K562 (cell line): ENCODE measurements around the gene CHCHD6. TPM values are rescaled to one million over a fixed set of nuclear protein-coding genes. Genes with fewer than 3 reads are reported as not detected.

Experiments used
- ETS1 ChIP-seq: conservative IDR thresholded peaks from 2 replicates; pipeline ENCODE4 v1.6.1; 2011; ENCODE audit warnings: low read depth, mild to moderate bottlenecking, low read length; ENCODE audit not compliant: control insufficient read depth
- HES1 ChIP-seq: fragments of 450-650 bp; IDR thresholded peaks from 2 replicates; pipeline ENCODE4 v1.6.1; 2016; ENCODE audit warnings: low read depth, mild to moderate bottlenecking, moderate library complexity
- IRF1 ChIP-seq: sonication (generic); formaldehyde crosslinking; IDR thresholded peaks from 2 replicates; pipeline ENCODE4 v1.8.0; 2022; ENCODE audit warnings: missing genetic modification reagents, mild to moderate bottlenecking, borderline replicate concordance
- KLF13 ChIP-seq: fragments of 450-650 bp; IDR thresholded peaks from 2 replicates; pipeline ENCODE4 v1.6.1; 2016; ENCODE audit warnings: missing genetic modification characterization, low read depth, mild to moderate bottlenecking, missing compliant biosample characterization, moderate library complexity, borderline replicate concordance
- MCM5 ChIP-seq: fragments of 450-650 bp; IDR thresholded peaks from 2 replicates; pipeline ENCODE4 v1.6.1; 2016; ENCODE audit warnings: low read depth
- NR2C1 ChIP-seq, 2 experiments: fragments of 450-650 bp; IDR thresholded peaks; 2 replicates each; pipeline ENCODE4 v1.6.1; 2017; ENCODE audit warnings: mild to moderate bottlenecking in 2 of 2, antibody characterized with exemption in 1 of 2, inconsistent platforms in 1 of 2, missing compliant biosample characterization in 1 of 2, missing genetic modification characterization in 1 of 2
- PML ChIP-seq: IDR thresholded peaks from 2 replicates; pipeline ENCODE4 v1.6.1; 2012; ENCODE audit warnings: low read length, inconsistent platforms
- POLR3A ChIP-seq: IDR thresholded peaks from 2 replicates; pipeline ENCODE4 v1.6.1; 2011; ENCODE audit warnings: borderline replicate concordance, mild to moderate bottlenecking, moderate library complexity; ENCODE audit not compliant: insufficient read length, insufficient read depth; ENCODE audit errors: extremely low read depth
- PRPF4 ChIP-seq: fragments of 200-400 bp; formaldehyde crosslinking; IDR thresholded peaks from one replicate; pipeline ENCODE4 v1.6.1; 2017; ENCODE audit warnings: low read length, low read depth, mild to moderate bottlenecking; ENCODE audit not compliant: insufficient read depth, poor library complexity, severe bottlenecking
- RREB1 ChIP-seq: fragments of 250-450 bp; sonication (Bioruptor Pico); IDR thresholded peaks from 2 replicates; pipeline ENCODE4 v1.4.0; 2020
- ZBTB33 ChIP-seq: sonication (generic); formaldehyde crosslinking; IDR thresholded peaks from 2 replicates; pipeline ENCODE4 v1.8.1; 2023; ENCODE audit warnings: mild to moderate bottlenecking, missing genetic modification reagents
- ZNF140 ChIP-seq: fragments of 250-450 bp; sonication (Bioruptor Pico); IDR thresholded peaks from 2 replicates; pipeline ENCODE4 v1.8.0; 2021; ENCODE audit warnings: moderate library complexity, mild to moderate bottlenecking, inconsistent platforms
- polyA plus RNA-seq, 8 experiments: library from polyadenylated mRNA; depleted of rRNA in 4 of 8; stranded (reverse) in 5 of 8; unstranded in 3 of 8; fragments of >200 nt; fragmentation: Nextera tagmentation in 2 of 8; fragmentation: Illumina TruSeq in 1 of 8; extraction: Ambion mirVana in 2 of 8; extraction: Trizol in 1 of 8; gene quantifications; 2 replicates each; pipeline versions ENCODE4 v1.2.1 to v1.2.3, GENCODE V29; 2011 to 2014; ENCODE audit warnings: inconsistent platforms in 1 of 8, missing spikeins in 1 of 8
- total RNA-seq, 7 experiments: library from RNA; depleted of rRNA in 6 of 7; stranded (reverse); fragments of >200 nt in 6 of 7; fragmentation: Illumina TruSeq in 2 of 7; extraction: Trizol in 2 of 7; gene quantifications; 2 replicates each; pipeline versions ENCODE4 v1.2.1 to v1.2.3, GENCODE V29; 2011 to 2021; ENCODE audit warnings: low replicate concordance in 1 of 7

Gene CHCHD6
- total and polyA plus RNA-seq, 9 of the 15 experiments (the other 6 are each of a cell fraction or from before 2014, with no cell fraction given) = 4.6 to 18.6 (median 10.9) TPM

- TF ChIP-seq NR2C1 (IDR thresholded peaks at IDR 0.05) (no peak), NR2C1 (tag; IDR thresholded peaks at IDR 0.05) (no peak), PML (no peak), KLF13 (tag) (no peak), PRPF4 (no peak), POLR3A (no peak), ZBTB33 (no peak), HES1 (no peak), MCM5 (no peak), ZNF140 (no peak), ETS1 (no peak), RREB1 (CRISPR knock-in tag) (no peak), IRF1 (no peak)
These were observed 288.7 kb downstream of the CHCHD6 start (continued) for GRCh38 chr3:126992776-126993175.
